Suprapubic skin (tissue), 4 donors: Measurements from ENCODE around the gene TNFRSF14.

Experiments
- CTCF ChIP-seq, 2 donors: fragments of 200-600 bp in 1 of 2; fragments of 450-650 bp in 1 of 2; sonication (generic) in 1 of 2; IDR thresholded peaks; one replicate each; pipeline ENCODE4 v1.5.1; 2016 to 2019; ENCODE audit warnings: antibody characterized with exemption in 2 of 2, mild to moderate bottlenecking in 1 of 2, moderate library complexity in 1 of 2
- EP300 ChIP-seq: sonication (generic); formaldehyde crosslinking; IDR thresholded peaks from one replicate; pipeline ENCODE4 v1.6.1; 2017; ENCODE audit warnings: antibody characterized with exemption
- POLR2A ChIP-seq, 2 donors: fragments of 450-650 bp; IDR thresholded peaks; one replicate each; pipeline ENCODE4 v1.6.1; 2017; ENCODE audit warnings: antibody characterized with exemption in 2 of 2, mild to moderate bottlenecking in 2 of 2, moderate library complexity in 2 of 2
- POLR2AphosphoS5 ChIP-seq, 3 donors: sonication (generic); formaldehyde crosslinking; IDR thresholded peaks; one replicate each; pipeline ENCODE4 v1.6.1; 2017; ENCODE audit warnings: antibody characterized with exemption in 3 of 3

- TF ChIP-seq POLR2A (IDR thresholded peaks at IDR 0.05) (no peak), CTCF (IDR thresholded peaks at IDR 0.05) (no peak), POLR2AphosphoS5 (IDR thresholded peaks at IDR 0.05) (no peak), EP300 (no peak)
Measured at GRCh38 chr1:2604844-2605508, 48.8 kb downstream of the TNFRSF14 start.
